ENCODE results near the gene GASK1A. TPM values are rescaled to one million over a fixed set of nuclear protein-coding genes. Genes with fewer than 3 reads are reported as not detected.

Gene GASK1A
- total RNA-seq, 2 donors from 2014 or later, result not detected

- no peaks in the 10 kb centered on the region for H3K36me3 Mint-ChIP-seq (ENCODE audit: low read depth)
- H3K27ac Mint-ChIP-seq, result peak overlapping the region; percentile 61
- no peak overlapping the region for H3K4me3 Mint-ChIP-seq
- no peaks in the 10 kb centered on the region for H3K27me3 Mint-ChIP-seq
- no peaks in the 10 kb centered on the region for H3K9me3 Mint-ChIP-seq
- no peak for ATAC-seq (replicated peaks)
- peaks cover 37% of the 10 kb centered on the region for H3K4me1 Mint-ChIP-seq
These were observed 46.3 kb downstream of the GASK1A start for GRCh38 chr3:43025423-43025822.

DNA sequence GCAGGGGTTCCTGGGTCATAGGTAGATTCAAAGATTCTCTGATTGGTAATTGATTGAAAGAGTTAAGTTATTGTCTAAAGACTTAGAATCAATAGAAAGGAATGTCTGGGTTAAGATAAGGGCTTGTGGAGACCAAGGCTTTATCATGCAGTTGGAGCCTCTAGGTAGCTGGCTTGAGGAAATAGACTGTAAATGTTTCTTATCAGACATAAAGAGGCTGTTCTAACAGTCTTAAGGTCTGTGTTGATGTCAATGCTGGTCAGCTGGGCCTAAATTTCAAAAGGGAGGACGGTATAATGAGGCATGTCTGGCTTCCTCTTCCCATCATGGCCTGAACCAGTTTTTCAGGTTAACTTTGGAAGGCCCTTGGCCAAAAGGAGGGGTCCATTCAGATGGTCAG, 48.9 kb downstream of the GASK1A start:
- Mint-ChIP-seq H3K36me3 (ENCODE audit: low read depth) (no peaks in the 10 kb centered on the region), H3K4me3 (no peak overlapping the region), H3K9me3 (no peaks in the 10 kb centered on the region), H3K4me1 (peaks cover 26% of the 10 kb centered on the region), H3K27ac (no peak overlapping the region), H3K27me3 (no peaks in the 10 kb centered on the region)
- ATAC-seq (replicated peaks), result no peak

- Mint-ChIP-seq H3K27ac (no peak overlapping the region), H3K4me3 (no peak overlapping the region), H3K36me3 (ENCODE audit: low read depth) (no peaks in the 10 kb centered on the region), H3K27me3 (no peaks in the 10 kb centered on the region), H3K4me1 (peaks cover 17% of the 10 kb centered on the region), H3K9me3 (no peaks in the 10 kb centered on the region)
- no peak for ATAC-seq (replicated peaks)
These were observed 49.8 kb downstream of the GASK1A start for GRCh38 chr3:43028678-43029490.

DNA sequence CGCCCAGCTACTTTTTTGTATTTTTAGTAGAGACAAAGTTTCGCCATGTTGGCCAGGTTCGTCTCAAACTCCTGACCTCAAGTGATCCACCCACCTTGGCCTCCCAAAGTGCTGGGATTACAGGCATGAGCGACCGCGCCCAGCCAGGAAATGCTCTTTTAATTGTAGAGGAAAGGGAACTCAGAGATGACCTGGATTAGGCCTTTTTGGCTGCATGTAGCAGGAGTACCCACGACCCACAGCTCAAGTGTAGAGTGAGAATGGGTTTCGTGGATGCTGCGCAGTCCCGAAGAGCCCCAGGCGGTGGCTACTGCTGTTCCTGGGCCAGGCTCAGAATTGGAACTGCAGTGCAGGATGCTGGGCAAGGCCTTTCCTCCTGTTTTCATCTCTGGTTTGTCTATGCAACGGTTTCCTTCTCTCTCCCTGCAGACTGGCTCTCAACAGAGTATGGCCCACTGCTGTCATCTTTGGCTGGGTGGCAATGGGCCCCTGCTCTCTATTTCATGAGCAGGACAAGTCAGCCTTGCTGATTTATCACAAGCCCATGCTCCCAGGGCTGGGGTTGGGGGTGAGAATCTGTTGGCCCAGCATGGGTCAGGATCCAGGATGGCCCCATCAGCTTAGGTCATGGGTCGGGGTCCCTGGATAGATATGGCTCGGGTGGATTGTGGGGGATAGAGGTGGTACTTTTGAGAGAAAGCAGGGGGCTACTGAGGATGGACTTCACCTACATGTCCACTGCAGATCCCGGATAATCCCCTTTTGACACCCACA, 51.2 kb downstream of the GASK1A start:
- Mint-ChIP-seq H3K36me3 (ENCODE audit: low read depth) (no peaks in the 10 kb centered on the region), H3K4me1 (peaks cover 3% of the 10 kb centered on the region), H3K9me3 (no peaks in the 10 kb centered on the region), H3K27ac (no peak overlapping the region), H3K4me3 (no peak overlapping the region), H3K27me3 (no peaks in the 10 kb centered on the region)
- ATAC-seq (replicated peaks), result no peak

- Mint-ChIP-seq H3K4me1 (no peaks in the 10 kb centered on the region), H3K9me3 (no peaks in the 10 kb centered on the region), H3K36me3 (ENCODE audit: low read depth) (no peaks in the 10 kb centered on the region), H3K4me3 (no peak overlapping the region), H3K27me3 (no peaks in the 10 kb centered on the region), H3K27ac (no peak overlapping the region)
- no peak for ATAC-seq (replicated peaks)
These were observed 52.4 kb downstream of the GASK1A start for GRCh38 chr3:43031485-43031884.

DNA sequence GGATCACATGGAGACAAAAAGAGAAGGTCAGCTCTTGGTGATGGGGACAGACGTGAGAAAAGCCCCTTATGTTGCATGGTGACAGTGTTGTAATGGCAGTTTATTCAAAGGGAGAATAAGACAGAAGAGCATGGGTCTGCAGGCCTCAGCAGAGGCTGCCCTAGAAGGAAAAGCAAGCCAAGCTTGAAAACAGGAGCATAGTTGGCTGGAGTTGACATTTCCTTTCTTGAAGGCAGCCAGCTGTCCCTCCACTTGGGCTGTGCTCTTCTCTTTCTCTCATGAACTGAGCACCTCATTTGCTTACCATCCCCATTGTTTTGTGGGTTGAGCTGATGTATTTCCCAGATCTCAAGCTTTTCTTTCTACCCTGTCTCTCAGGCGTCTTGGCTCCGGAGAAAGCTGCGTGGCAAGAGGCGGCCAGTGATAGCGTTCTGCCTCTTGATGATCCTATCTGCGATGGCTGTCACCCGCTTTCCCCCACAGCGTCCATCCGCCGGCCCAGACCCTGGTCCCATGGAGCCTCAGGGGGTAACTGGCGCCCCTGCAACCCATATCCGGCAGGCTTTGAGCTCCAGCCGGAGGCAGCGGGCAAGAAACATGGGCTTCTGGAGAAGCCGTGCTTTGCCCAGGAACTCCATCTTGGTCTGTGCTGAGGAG, 52.9 kb downstream of the GASK1A start:
- Mint-ChIP-seq H3K9me3 (no peaks in the 10 kb centered on the region), H3K4me1 (no peaks in the 10 kb centered on the region), H3K4me3 (no peak overlapping the region)

DNA sequence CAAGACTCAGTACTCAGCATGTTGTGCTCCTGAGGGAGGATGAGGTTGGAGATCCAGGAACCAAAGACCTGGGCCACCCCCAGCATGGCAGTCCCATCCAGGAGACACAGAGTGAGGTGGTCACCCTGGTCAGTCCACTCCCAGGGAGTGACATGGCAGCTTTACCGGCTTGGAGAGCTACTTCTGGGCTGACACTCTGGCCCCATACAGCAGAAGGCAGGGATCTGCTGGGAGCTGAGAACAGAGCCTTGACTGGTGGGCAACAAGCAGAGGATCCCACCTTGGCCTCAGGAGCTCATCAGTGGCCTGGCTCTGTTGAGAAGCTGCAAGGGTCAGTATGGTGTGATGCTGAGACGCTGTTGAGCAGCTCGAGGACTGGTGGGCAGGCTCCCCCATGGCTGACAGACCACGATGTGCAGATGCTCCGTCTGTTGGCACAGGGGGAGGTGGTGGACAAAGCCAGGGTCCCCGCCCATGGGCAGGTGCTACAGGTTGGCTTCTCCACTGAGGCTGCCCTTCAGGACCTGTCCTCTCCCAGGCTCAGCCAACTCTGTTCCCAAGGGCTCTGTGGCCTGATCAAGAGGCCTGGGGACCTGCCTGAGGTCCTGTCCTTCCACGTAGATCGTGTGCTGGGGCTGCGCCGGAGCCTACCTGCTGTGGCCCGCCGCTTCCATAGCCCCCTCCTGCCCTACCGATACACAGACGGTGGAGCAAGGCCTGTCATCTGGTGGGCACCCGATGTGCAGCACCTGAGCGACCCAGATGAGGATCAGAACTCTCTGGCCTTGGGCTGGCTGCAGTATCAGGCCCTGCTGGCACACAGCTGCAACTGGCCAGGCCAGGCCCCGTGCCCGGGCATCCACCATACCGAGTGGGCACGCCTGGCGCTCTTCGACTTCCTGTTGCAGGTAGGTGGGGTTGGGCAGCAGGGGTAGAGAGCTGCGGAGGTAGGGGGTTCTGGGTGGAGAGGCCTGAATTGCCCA, 53.8 kb downstream of the GASK1A start:
- H3K4me3 Mint-ChIP-seq, result no peak overlapping the region
- H3K36me3 Mint-ChIP-seq (ENCODE audit: low read depth), result no peaks in the 10 kb centered on the region
- H3K27ac Mint-ChIP-seq, result no peak overlapping the region
- H3K27me3 Mint-ChIP-seq, result no peaks in the 10 kb centered on the region
- peaks cover under 1% of the 10 kb centered on the region for H3K4me1 Mint-ChIP-seq
- no peaks in the 10 kb centered on the region for H3K9me3 Mint-ChIP-seq
- no peak for ATAC-seq (replicated peaks)

More for the DNA sequence above, 52.9 kb downstream of the GASK1A start:
- no peak overlapping the region for H3K27ac Mint-ChIP-seq
- H3K36me3 Mint-ChIP-seq (ENCODE audit: low read depth), result no peaks in the 10 kb centered on the region
- H3K27me3 Mint-ChIP-seq, result no peaks in the 10 kb centered on the region
- no peak for ATAC-seq (replicated peaks)

GRCh38 chr3:43034200-43034599, 55.1 kb downstream of the GASK1A start:
- H3K36me3 Mint-ChIP-seq (ENCODE audit: low read depth), result no peaks in the 10 kb centered on the region
- no peak overlapping the region for H3K4me3 Mint-ChIP-seq

DNA sequence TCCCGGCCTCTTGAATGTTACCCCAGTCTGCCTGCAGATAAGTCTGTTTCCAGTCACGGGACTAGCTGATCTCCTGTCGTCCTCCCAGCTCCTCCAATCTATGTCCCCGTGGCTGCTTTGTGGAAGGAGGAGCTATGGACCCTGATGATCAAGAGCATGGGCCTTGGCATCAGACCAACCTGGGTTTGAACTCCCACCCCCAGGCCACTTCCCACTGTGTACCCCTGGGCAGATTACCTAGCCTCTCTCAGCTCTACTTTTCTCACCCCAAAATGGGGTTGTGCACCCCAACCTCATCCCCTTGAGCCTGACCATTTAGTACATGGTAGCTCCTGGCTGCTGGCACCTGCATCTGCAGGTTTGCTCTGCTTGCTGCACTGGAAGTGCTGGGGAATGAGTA, 55.8 kb downstream of the GASK1A start:
- no peak overlapping the region for H3K4me3 Mint-ChIP-seq
- ATAC-seq (replicated peaks), result no peak
- no peaks in the 10 kb centered on the region for H3K27me3 Mint-ChIP-seq
- no peaks in the 10 kb centered on the region for H3K9me3 Mint-ChIP-seq
- H3K36me3 Mint-ChIP-seq (ENCODE audit: low read depth), result no peaks in the 10 kb centered on the region
- no peak overlapping the region for H3K27ac Mint-ChIP-seq
- peaks cover 7% of the 10 kb centered on the region for H3K4me1 Mint-ChIP-seq

More at GRCh38 chr3:43034200-43034599, 55.1 kb downstream of the GASK1A start:
- Mint-ChIP-seq H3K4me1 (peaks cover 7% of the 10 kb centered on the region), H3K27ac (no peak overlapping the region), H3K9me3 (no peaks in the 10 kb centered on the region), H3K27me3 (no peaks in the 10 kb centered on the region)
- ATAC-seq (replicated peaks), result no peak

DNA sequence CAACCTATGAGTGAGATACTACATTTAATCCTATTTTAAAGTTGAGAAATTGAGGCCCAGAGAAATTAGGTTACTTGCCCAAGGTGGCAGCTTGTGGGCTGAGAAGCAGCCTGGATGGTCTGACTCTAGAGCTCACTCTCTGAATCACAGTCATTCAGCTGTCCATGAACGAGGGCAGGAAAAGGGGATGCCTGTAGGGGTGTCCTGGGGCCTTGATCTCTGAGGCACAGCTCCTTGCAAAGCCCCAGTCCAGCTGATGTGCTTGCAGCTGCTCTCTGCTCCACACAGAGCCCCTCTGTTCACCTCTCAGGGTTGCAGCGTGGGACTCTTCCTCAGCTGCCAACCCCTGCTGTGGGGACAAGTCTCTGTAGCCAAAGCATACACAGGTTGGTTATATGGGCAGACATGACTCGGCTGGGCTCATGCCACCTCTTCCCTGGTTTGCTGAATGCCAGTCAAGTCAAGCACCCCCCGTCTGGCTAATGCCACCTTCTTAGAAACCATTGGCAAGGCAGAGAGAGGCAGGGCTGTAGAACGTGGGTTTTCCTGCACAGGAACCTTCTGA, 56.8 kb downstream of the GASK1A start:
- ATAC-seq (replicated peaks), result no peak
- Mint-ChIP-seq H3K27ac (no peak overlapping the region), H3K9me3 (no peaks in the 10 kb centered on the region), H3K36me3 (ENCODE audit: low read depth) (no peaks in the 10 kb centered on the region), H3K4me3 (no peak overlapping the region), H3K27me3 (no peaks in the 10 kb centered on the region), H3K4me1 (peaks cover 7% of the 10 kb centered on the region)

GRCh38 chr3:43036621-43037423, 57.7 kb downstream of the GASK1A start:
- Mint-ChIP-seq H3K27me3 (no peaks in the 10 kb centered on the region), H3K4me1 (peaks cover 7% of the 10 kb centered on the region), H3K27ac (no peak overlapping the region), H3K36me3 (ENCODE audit: low read depth) (no peaks in the 10 kb centered on the region), H3K4me3 (no peak overlapping the region), H3K9me3 (no peaks in the 10 kb centered on the region)
- ATAC-seq (replicated peaks), result peak; percentile 24

- peak; percentile 88 for ATAC-seq (replicated peaks)
- H3K27ac Mint-ChIP-seq, result no peak overlapping the region
These were observed 58.9 kb downstream of the GASK1A start for GRCh38 chr3:43038010-43038409.

GRCh38 chr3:43041517-43041916, 62.4 kb downstream of the GASK1A start:
- ATAC-seq (replicated peaks), result no peak
- H3K4me3 Mint-ChIP-seq, result no peak overlapping the region
- no peaks in the 10 kb centered on the region for H3K27me3 Mint-ChIP-seq
- no peak overlapping the region for H3K27ac Mint-ChIP-seq
- H3K9me3 Mint-ChIP-seq, result peaks cover 8% of the 10 kb centered on the region
- H3K4me1 Mint-ChIP-seq, result peaks cover 7% of the 10 kb centered on the region
- H3K36me3 Mint-ChIP-seq (ENCODE audit: low read depth), result no peaks in the 10 kb centered on the region

More at GRCh38 chr3:43038010-43038409, 58.9 kb downstream of the GASK1A start:
- H3K9me3 Mint-ChIP-seq, result no peaks in the 10 kb centered on the region
- no peaks in the 10 kb centered on the region for H3K27me3 Mint-ChIP-seq
- peaks cover 7% of the 10 kb centered on the region for H3K4me1 Mint-ChIP-seq
- no peak overlapping the region for H3K4me3 Mint-ChIP-seq
- no peaks in the 10 kb centered on the region for H3K36me3 Mint-ChIP-seq (ENCODE audit: low read depth)
